Heart left ventricle (tissue), 13 donors: ENCODE measurements around the gene VGLL4.

ENCODE experiments used
- CTCF ChIP-seq, 12 donors: fragments of 200-600 bp; sonication (generic) in 4 of 12; IDR thresholded peaks; one replicate each; pipeline versions ENCODE4 v1.5.0 to v1.8.0; 2018 to 2022; ENCODE audit warnings: antibody characterized with exemption in 12 of 12, mild to moderate bottlenecking in 5 of 12
- POLR2A ChIP-seq, 2 donors: fragments of 450-650 bp; IDR thresholded peaks; one replicate each; pipeline ENCODE4 v1.6.1; 2017; ENCODE audit warnings: antibody characterized with exemption in 2 of 2, mild to moderate bottlenecking in 2 of 2, moderate library complexity in 2 of 2
- donor health status: ischemic (EF 13 %, LVEDD 7.1; RV severe dilation, severe dysfunction).
- donor health status: DM: no; HTN: yes; CAD: no.
- donor health status: DM: no; HTN: no; CAD: no.
- donor health status: ischemic (EF 25% LVEDD 6.9; RV normal size, moderate dysfunction).
- donor health status: ischemic (EF 25% LVEDD 5.7; RV mildly dilated, moderate dysfunction).
- donor health status: ischemic (EF 35%, LVEDD 5.7; RV mildly dilated, moderate dysfunction).
- donor health status: nonischemic (EF 11% LVEDD 7.7; RV severe dilation, severe dysfunction).
- donor health status: DM: yes; HTN: yes; CAD: no.
- donor health status: PGD.
- donor health status: ischemic (EF 29% LVEDD 5.4; RV normal size, mild dysfunction).
- donor health status: nonischemic (EF 23%, LVEDD 6.1; RV moderate dilation, normal function).

- TF ChIP-seq CTCF (IDR thresholded peaks at IDR 0.05) = no peak
- no peak for TF ChIP-seq POLR2A (IDR thresholded peaks at IDR 0.05)
These were observed 83.0 kb downstream of the VGLL4 start for GRCh38 chr3:11560746-11561145.
